PC-3 (cell line): ENCODE results near the gene COX17. TPM values are rescaled to one million over a fixed set of nuclear protein-coding genes. Genes with fewer than 3 reads are reported as not detected.
A peak's percentile ranks its signal among the peaks of the same experiment; 100 is the strongest.

ENCODE experiments used
- ATAC-seq: fragments of 200-7000 bp; cut with Tn5 transposase; 2 replicates; pipeline ENCODE4 v1.9.1; 2020; ENCODE audit warnings: mild to moderate bottlenecking, moderate library complexity
- Bru-seq: library from RNA; stranded (reverse); fragments of 400-500 nt; gene quantifications from one replicate; lab custom pipeline; 2021; lab: Mats Ljungman, UMichigan
- BruChase-seq, 2 experiments: library from RNA; stranded (reverse); fragments of 400-500 nt; gene quantifications; one replicate each; lab custom pipeline; 2021; lab: Mats Ljungman, UMichigan
- BruUV-seq: library from RNA; stranded (reverse); fragments of 400-500 nt; replicated peaks from 2 replicates; lab custom pipeline; 2021; lab: Mats Ljungman, UMichigan
- CTCF ChIA-PET: fragments of 300-600 bp; sonication (Branson Sonifier 250); formaldehyde crosslinking; loops from one replicate; lab custom pipeline; 2022; ENCODE audit warnings: antibody characterized with exemption; lab: Charles Lee
- POLR2A ChIA-PET: fragments of 300-600 bp; sonication (Branson Sonifier 250); formaldehyde crosslinking; loops from one replicate; lab custom pipeline; 2022; ENCODE audit warnings: antibody characterized with exemption; ENCODE audit not compliant: unreplicated experiment; lab: Charles Lee
- DNase-seq: peaks from one replicate; pipeline ENCODE4 v3.0.0-alpha.2; 2015
- H2AFZ ChIP-seq: fragments of 300-600 bp; sonication (generic); 2 replicates; pipeline ENCODE4 v1.6.0; 2016; ENCODE audit warnings: antibody characterized with exemption, low read length
- H3F3A ChIP-seq: fragments of 300-600 bp; sonication (generic); one replicate; pipeline ENCODE4 v1.6.0; 2017; ENCODE audit warnings: antibody characterized with exemption, low read length, control low read depth, mild to moderate bottlenecking; ENCODE audit not compliant: unreplicated experiment
- H3K27ac ChIP-seq: fragments of 300-600 bp; sonication (generic); 2 replicates; pipeline ENCODE4 v1.5.1; 2016; ENCODE audit warnings: mild to moderate bottlenecking, low read length
- H3K27me3 ChIP-seq: fragments of 300-600 bp; sonication (generic); 2 replicates; pipeline ENCODE4 v1.6.1; 2016; ENCODE audit warnings: low read length, mixed read lengths
- H3K36me3 ChIP-seq: fragments of 300-600 bp; sonication (generic); 2 replicates; pipeline ENCODE4 v1.6.1; 2016; ENCODE audit warnings: low read depth, mixed run types, low read length, mixed read lengths
- H3K4me1 ChIP-seq: fragments of 300-600 bp; sonication (generic); 2 replicates; pipeline ENCODE4 v1.5.1; 2016; ENCODE audit warnings: low read length; ENCODE audit not compliant: insufficient read depth
- H3K4me2 ChIP-seq: fragments of 300-600 bp; sonication (generic); 2 replicates; pipeline ENCODE4 v1.6.0; 2016; ENCODE audit warnings: low read length
- H3K4me3 ChIP-seq: fragments of 300-600 bp; sonication (generic); 2 replicates; pipeline ENCODE4 v1.5.1; 2016; ENCODE audit warnings: mild to moderate bottlenecking, low read length, mixed read lengths
- H3K79me2 ChIP-seq: fragments of 300-600 bp; sonication (generic); 2 replicates; pipeline ENCODE4 v1.6.1; 2017; ENCODE audit warnings: low read length, mixed read lengths
- H3K9ac ChIP-seq: fragments of 300-600 bp; sonication (generic); 2 replicates; pipeline ENCODE4 v1.6.0; 2016; ENCODE audit warnings: mild to moderate bottlenecking, low read length
- H3K9me2 ChIP-seq: fragments of 300-600 bp; sonication (generic); replicated peaks from 2 replicates; pipeline ENCODE4 v1.6.1; 2016; ENCODE audit warnings: mixed run types, low read length, mixed read lengths
- H3K9me3 ChIP-seq: fragments of 300-600 bp; sonication (generic); 2 replicates; pipeline ENCODE4 v1.6.1; 2016; ENCODE audit warnings: low read length, mixed read lengths
- H4K20me1 ChIP-seq: fragments of 300-600 bp; sonication (generic); 2 replicates; pipeline ENCODE4 v1.6.1; 2016; ENCODE audit warnings: low read length, mixed read lengths
- EZH2 ChIP-seq: fragments of 300-600 bp; sonication (generic); IDR thresholded peaks from one replicate; pipeline ENCODE4 v1.6.1; 2017; ENCODE audit warnings: antibody characterized with exemption, mild to moderate bottlenecking, low read length; ENCODE audit not compliant: unreplicated experiment
- EZH2phosphoT487 ChIP-seq: fragments of 300-600 bp; sonication (generic); IDR thresholded peaks from 2 replicates; pipeline ENCODE4 v1.6.1; 2018; ENCODE audit warnings: mild to moderate bottlenecking, antibody characterized with exemption, low read length, borderline replicate concordance
- intact Hi-C: fragments of 100-400 bp; cut with micrococcal nuclease; formaldehyde crosslinking; loops from 2 replicates; pipeline ENCODE4 v1.9.0; 2023
- long read RNA-seq: library from polyadenylated mRNA; unstranded; transcript quantifications from one replicate; pipeline ENCODE4 v2.0.0, GENCODE V29; 2021; ENCODE audit not compliant: unreplicated experiment
- total RNA-seq: library from RNA; depleted of rRNA; stranded (reverse); fragments of >200 nt; gene quantifications from 2 replicates; pipeline ENCODE4 v1.2.3, GENCODE V29; 2014; rRNA removed
- TF ChIP-seq, protein P1 (sequence below): fragments of 300-600 bp; sonication (generic); conservative IDR thresholded peaks from 2 replicates; pipeline ENCODE4 v1.5.1; 2017; ENCODE audit warnings: antibody characterized with exemption, low read depth, mild to moderate bottlenecking, low read length

Gene COX17, protein sequence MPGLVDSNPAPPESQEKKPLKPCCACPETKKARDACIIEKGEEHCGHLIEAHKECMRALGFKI
- total RNA-seq (102 and 159 TPM in 2 replicates), Bru-seq, nascent RNA (percentile 94 among the genes with signal in this experiment), BruChase-seq, experiment 1, labeled RNA remaining after a 6-hour chase (percentile 87 among the genes with signal in this experiment), BruChase-seq, experiment 2, labeled RNA remaining after a 2-hour chase (percentile 90 among the genes with signal in this experiment)
- long read RNA-seq, transcript COX17-207 (2 exons, 565 nt) = minor isoform, 54 of 145 reads
- long read RNA-seq, transcript COX17-201 (3 exons, 684 nt) = major isoform, 80 of 145 reads
- long read RNA-seq, partial matches to known transcripts = 3 of 145 reads
- long read RNA-seq, other reads (novel, unspliced or antisense) = 8 of 145 reads

DNA sequence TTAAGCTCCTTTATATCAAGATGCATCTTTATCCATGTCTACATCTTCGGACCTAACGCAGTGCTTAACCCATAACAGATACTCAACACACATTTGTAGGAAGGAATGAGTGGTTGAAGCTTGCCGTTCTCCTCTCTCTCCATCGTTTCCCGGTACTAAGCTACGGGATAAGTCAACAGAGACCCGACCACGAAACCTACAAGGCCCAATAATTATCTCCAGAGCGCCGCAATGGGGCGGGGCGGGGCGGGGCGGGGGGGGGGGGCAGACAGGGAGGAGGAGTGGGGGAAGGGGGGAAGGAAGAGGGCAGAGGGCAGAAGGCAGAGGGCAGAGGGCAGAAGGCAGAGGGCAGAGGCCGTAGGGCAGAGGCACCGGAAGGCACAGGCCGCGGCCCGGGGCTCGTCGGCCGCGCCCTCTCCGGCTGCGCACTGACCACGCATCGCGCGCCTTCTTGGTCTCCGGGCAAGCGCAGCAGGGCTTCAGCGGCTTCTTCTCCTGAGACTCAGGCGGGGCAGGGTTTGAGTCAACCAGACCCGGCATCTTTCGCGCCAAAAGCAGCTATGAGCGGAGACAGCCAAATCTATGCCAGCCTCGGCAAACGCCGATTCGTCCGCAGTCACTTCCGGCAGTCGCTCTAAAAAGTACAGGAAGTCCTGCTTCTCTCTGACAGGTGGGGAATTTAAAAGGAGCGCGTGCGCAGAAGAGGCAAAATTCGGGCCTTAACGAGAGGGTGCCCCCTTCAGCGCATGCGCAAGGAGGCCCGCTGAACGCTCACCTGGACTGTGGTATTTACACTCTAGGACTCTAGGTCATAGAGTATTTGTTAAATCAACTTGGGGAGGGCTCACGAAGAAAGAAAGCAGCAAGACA, at the start of gene COX17:
TSS of gene COX17 (minus strand) at position 636 of the 870 bp plus-strand sequence. CDS start at position 540, 96 bp downstream.
- H3K27ac ChIP-seq = peak within 1 kb of the TSS; percentile 71
- TF ChIP-seq EZH2 = no peak
- TF ChIP-seq, protein P1, sequence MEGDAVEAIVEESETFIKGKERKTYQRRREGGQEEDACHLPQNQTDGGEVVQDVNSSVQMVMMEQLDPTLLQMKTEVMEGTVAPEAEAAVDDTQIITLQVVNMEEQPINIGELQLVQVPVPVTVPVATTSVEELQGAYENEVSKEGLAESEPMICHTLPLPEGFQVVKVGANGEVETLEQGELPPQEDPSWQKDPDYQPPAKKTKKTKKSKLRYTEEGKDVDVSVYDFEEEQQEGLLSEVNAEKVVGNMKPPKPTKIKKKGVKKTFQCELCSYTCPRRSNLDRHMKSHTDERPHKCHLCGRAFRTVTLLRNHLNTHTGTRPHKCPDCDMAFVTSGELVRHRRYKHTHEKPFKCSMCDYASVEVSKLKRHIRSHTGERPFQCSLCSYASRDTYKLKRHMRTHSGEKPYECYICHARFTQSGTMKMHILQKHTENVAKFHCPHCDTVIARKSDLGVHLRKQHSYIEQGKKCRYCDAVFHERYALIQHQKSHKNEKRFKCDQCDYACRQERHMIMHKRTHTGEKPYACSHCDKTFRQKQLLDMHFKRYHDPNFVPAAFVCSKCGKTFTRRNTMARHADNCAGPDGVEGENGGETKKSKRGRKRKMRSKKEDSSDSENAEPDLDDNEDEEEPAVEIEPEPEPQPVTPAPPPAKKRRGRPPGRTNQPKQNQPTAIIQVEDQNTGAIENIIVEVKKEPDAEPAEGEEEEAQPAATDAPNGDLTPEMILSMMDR = no peak
- no peak for TF ChIP-seq EZH2phosphoT487
- H3K9ac ChIP-seq = peak within 1 kb of the TSS; percentile 80
- H3K4me1 ChIP-seq = peaks cover 18% of the 10 kb centered on the region
- peaks cover 20% of the 10 kb centered on the region for H3K79me2 ChIP-seq
- no TSS peak for BruUV-seq
- DNase-seq (peak; percentile 99), ATAC-seq (peak; percentile 78)
- ChIA-PET POLR2A (interaction anchor here (0.6 to 1.4 kb wide), 6 partner anchors 13 to 1153 kb away, joined by 3 to 10 read pairs (median 4); partner anchors contain the start of gene B4GALT4), CTCF (no interaction called here)
- no peaks in the 10 kb centered on the region for H3K9me2 ChIP-seq
- H3K4me2 ChIP-seq = peak within 1 kb of the TSS; percentile 90
- H3K36me3 ChIP-seq = peaks cover 25% of the 10 kb centered on the region
- no peaks in the 10 kb centered on the region for H3K27me3 ChIP-seq
- H3K4me3 ChIP-seq = peak within 1 kb of the TSS; percentile 84
- no peaks in the 10 kb centered on the region for H3F3A ChIP-seq
- H3K9me3 ChIP-seq = no peaks in the 10 kb centered on the region
- H2AFZ ChIP-seq = peak within 1 kb of the TSS; percentile 85
- intact Hi-C loops = loop anchor here (1.0 to 2.0 kb wide), 5 partner anchors 13 to 179 kb away; partner anchors contain the start of genes ADPRH and TIMMDC1
- H4K20me1 ChIP-seq = no peaks in the 10 kb centered on the region

DNA sequence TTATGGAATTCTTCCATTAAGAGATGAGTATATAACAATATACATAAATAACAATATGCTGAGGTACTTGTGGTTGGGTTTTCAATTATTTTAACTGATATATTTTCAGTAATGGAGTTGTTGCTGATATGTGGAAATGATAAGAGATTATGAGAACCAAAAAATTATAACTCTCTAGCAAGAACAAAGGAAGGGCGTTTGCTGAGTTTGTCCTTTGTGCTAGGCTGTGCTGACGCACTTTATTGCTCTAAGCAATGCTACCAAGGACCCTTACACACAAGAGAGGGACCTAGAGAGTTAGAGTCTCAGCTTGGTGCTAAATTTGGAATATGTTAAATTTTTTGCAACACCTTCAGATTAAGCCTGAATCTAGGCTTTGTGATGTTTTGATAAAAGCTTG, 49.7 kb upstream of the COX17 start:
- DNase-seq (no peak), ATAC-seq (no peak)
- H3K4me1 ChIP-seq = no peaks in the 10 kb centered on the region
- H3K27ac ChIP-seq = no peak overlapping the region
- H3K36me3 ChIP-seq = no peaks in the 10 kb centered on the region
- H3K4me2 ChIP-seq = no peak overlapping the region
- TF ChIP-seq EZH2phosphoT487 = no peak
- no peak for TF ChIP-seq EZH2
- TF ChIP-seq, protein P1 = no peak
- ChIA-PET POLR2A (no interaction called here), CTCF (no interaction called here)
- H4K20me1 ChIP-seq = no peaks in the 10 kb centered on the region
- no TSS peak for BruUV-seq
- no peaks in the 10 kb centered on the region for H3K9me3 ChIP-seq
- no peaks in the 10 kb centered on the region for H3F3A ChIP-seq
- H2AFZ ChIP-seq = no peak overlapping the region
- H3K9ac ChIP-seq = no peak overlapping the region
- H3K79me2 ChIP-seq = no peaks in the 10 kb centered on the region
- no peak overlapping the region for H3K4me3 ChIP-seq
- 0 out of 2 replicates have a peak, but pooled peaks cover 7% of the 10 kb centered on the region for H3K27me3 ChIP-seq
- no peaks in the 10 kb centered on the region for H3K9me2 ChIP-seq
- intact Hi-C loops = no loop called here
